T-helper 1 cell treated with Interleukin-12 subunit alpha and Interleukin-12 subunit beta and Interleukin-4 antibody, amounts not matched to agents 30 ng/mL and 1 ng/mL, for 36 hours (primary cell): ENCODE measurements around the gene RAI1. TPM values are rescaled to one million over a fixed set of nuclear protein-coding genes. Genes with fewer than 3 reads are reported as not detected.

Experiments used
- intact Hi-C: fragments of 100-400 bp; cut with micrococcal nuclease; formaldehyde crosslinking; loops from one replicate; pipeline ENCODE4 v1.15.1; 2024
- total RNA-seq: library from RNA; stranded (reverse); gene quantifications from 2 replicates; pipeline ENCODE4 v1.2.3, GENCODE V29; 2022

Gene RAI1
- total RNA-seq, 1 donor from 2014 or later = 24.4 TPM

DNA sequence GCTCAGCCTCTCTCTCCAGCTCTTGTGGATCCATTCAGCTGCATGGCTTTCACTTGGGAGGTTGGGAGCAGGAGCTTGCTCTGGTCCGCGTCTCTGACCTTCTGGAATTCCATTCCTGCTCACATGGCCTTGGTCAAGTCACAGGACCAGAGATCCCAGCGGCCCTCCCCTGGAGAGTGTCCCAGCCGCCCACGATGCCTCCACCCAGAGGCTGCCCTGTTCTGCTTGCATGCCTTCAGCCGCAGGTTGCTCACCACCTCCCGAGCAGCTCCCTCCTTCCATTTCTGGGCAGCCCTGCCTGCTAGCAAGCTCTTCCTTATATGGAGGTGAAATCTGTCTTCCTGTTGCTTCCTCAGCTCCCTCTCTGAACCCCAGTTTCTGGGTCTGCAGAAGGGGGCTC is 32.6 kb downstream of the RAI1 start:
- intact Hi-C loops = no loop called here

DNA sequence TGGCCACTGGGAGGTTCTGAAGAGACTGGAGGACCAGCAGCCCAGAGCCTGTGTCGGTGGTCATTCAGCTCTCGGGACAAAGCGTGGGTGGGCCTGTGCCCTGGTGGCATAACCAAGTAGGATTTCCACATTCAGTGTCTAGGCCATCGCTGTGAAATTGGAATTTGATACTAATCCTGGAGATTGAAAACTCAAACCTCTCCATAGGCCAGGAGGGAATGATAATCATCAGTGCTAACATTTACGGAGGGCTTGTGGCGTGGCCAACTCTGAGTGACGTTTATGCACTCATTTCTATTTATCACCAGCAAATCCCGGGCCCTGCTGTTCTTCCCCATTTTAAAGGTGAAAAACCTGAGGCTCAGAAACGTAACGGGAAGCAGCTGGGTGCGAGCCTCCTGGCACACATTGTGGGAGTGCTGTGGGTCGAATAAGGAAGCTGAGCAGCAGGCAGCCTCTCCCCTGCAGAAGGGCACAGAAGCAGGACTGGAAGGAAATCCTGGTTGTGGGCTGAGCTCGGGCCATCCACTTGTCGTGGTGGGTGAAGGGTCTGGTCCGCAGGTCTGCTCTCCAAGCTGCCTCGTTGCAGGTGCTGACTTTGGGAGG is 33.1 kb downstream of the RAI1 start:
- intact Hi-C loops = no loop called here

DNA sequence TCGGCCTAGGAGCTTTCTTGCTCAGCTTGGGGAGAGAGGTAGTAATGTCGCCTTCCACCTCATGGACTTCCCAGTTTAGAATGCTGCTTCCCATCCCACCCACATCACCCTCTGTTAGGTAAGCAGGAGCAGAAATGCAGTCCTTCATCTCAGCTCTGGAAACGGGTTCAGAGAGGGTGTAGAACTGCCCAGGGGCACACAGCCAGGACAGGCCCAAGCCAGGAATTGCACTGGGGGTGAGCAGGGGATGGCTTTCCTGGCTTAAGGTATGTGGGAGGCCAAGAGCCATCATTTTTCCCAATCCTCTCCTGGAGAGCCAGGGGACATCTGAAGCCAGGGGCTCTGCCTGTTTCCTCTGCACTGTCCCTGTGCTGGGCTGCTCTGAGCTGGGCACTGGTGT is 33.6 kb downstream of the RAI1 start:
- intact Hi-C loops = no loop called here

DNA sequence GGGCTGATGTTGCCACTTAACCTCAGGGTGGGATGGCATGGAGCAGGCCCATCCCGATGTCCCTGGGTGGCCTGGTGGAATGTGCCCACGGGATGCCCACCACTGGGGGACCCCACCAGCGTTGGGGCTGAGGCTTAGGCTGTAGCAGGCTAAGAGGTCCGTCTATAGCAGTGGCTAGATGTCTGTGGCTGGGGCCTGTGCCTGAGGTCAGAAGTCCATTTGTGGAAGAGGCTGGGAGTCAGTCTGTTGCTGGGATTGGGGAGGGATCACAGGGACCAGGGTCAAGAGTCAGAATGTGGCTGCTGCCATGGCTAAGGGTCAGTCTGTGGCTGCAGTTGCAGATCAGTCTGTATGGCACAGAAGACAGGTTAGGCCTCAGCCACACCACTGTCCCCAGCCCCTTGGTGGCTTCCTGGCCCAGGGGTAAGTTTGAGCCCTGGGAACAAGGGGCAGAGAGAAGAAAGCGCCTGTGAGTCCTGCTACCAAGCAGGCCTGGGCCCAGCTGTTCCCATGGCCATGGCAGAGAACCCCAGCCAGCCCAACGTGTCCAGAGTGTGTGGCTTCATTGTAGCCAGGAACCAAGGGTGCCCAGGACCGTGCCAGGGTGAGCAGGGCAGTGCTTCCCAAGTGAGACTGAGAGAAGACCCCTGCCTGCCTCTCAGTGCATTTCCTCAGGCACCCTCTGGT is 35.7 kb downstream of the RAI1 start:
- intact Hi-C loops = no loop called here

DNA sequence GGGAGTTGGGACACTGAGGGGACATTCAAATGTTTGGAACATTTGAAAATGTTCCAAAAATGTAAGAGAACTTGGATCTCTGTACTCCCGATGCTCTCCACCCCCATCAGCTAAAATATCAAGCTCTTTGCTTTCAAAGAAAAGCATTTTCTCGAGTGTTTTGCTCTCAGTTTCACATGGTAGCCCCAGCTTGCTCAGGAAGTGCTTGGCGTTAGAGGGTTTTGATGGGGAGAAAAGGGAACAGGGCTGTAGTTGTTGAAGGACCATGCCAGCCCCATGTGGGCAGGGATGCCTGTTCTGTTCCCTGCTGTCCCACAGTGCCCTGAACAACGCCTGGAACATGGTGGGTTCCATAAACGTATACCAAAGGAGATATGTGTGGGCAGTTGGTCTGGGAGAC is 37.0 kb downstream of the RAI1 start:
- intact Hi-C loops = no loop called here

DNA sequence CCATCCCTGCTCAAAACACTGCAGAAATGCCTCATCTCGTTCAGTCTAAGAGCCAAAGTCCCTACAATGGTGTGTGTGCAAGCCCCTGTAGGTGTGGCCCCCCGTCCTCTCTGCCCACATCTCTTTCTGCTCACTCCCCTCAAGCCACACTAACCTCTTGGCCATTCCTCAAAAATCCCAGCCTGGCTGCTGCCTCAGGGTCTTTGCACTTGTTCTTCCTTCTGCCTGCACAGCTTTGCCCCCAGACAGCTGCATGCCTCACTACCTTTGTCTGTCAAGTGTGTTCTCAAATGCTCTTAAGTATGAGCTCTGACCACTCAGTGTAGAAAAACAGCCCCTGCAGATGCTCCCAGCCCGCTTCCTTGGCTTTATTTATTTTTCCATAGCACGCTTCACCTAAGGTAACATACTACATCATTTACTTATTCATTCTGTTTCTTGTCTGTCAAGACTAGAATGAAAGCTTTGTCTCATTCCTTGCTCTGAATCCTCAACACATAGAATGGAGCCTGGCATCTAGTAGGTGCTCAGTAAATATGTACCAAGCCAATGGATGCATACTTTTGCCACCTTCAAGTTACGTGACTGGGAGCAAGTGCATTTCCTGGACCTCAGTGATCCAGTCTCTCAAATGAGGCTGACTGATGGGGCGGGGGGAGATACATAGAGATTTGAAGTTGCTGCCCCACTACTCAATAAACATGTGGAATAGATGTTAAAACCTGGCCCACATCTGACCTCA is 38.1 kb downstream of the RAI1 start:
- intact Hi-C loops = no loop called here

DNA sequence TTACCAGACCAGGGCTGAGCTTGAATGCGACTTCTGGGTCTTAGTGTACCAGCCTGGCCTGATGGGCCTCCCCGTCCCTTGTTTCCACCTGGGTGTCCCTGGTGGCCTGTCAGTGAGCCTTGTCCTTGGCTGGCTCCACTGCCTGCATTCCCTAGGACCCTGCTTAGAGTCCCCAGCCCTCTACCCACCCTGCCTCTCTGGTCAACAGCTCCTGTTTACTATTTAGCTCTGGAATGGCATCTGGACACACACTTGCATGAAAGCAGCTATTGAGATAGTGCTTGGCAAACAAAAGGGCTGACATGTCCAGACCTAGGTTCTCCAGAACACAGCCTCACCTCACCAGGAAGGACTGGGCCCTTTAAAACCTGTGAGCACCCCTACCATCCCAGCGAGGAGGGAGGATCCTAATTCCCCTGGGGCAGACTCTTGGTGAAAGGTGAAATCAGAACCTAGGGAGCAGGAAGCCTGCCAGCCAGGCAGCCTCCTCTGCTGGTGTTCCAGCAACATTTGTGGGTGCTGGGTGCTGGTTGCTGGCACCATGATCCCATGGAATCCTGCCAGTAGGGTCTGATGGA is 38.8 kb downstream of the RAI1 start:
- intact Hi-C loops = no loop called here

DNA sequence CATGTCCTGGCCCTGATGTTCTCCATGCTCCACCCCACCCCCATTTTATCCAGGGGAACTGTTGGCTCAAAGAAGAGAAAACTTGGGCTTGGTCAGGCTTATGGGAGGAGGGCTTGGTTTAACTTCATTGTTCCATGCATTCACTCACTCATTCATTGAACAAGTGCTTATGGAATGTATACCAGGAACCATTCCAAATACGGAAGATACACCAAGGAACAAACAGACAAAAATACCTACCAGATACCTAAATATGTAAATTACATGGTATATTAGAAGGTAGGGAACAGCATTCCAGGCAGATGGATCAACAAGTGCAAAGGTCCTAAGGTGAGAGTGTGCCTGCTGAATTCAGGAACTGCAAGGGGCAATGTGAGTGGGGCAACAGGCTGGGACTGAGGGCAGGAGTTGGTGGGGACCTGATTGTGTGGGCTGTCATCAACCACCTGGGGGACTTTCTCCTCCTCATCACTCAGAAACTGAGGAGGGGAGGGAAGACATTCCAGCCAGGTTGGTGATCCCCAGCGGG is 39.9 kb downstream of the RAI1 start:
- intact Hi-C loops = no loop called here

DNA sequence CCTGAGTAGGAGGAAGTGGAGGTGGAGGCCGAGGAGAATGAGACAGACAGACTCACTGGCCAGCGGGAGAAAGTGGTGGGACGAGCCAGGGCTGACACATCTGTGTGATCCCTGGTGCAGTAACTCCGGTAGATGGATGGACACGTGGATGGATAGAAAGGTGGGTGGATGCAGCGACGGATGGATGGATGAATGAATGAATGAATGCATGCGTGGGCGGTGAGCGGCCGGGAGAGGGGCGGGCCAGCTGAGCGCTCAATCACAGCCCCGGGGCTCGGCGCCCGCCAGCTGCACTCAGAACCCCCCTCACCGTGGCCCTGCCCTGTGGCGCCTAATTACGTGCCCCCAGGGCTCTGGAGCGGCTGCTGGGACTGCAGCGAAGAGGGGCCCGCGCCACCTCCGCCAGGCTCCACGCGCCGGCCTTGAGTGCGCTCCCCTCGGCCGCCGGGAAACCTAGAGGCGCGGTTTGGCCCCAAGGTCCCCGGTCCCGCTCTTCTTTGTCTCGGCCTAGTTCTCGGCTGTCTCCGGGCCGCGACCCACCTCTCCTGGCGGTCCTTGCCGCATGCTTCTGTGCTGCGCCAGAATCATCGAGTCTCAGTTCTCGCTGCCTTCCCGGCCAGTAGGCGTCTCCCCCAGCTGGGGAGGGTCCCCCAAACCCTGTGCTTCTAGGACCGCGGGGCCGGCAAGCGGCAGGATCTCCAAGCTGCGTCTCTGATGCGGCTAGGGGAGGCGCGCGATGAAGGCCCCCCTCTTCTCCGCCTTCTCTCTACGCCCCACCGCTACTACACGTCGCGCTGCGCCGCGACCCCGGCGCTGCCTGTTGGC is 41.0 kb downstream of the RAI1 start:
- intact Hi-C loops = no loop called here

DNA sequence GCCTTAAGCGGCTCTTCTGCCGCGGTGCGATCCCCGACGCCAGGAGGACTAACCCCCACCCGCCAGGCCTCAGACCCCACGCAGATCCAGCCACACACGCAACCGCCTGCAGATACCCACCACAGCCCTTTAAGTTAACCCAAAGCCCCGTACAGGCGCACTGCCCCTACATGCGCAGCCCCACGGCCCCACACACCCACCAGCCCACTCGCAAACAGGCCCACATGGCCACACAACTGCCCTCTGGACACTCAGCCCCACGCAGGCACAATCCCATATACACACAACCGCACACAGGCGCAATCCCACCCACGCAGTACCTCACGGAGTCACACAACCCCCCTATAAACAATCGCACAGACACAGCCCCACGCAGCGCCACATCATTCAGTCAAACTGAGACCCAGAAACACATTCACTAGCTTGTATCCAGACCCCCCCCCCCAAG is 41.7 kb downstream of the RAI1 start:
- intact Hi-C loops = no loop called here

DNA sequence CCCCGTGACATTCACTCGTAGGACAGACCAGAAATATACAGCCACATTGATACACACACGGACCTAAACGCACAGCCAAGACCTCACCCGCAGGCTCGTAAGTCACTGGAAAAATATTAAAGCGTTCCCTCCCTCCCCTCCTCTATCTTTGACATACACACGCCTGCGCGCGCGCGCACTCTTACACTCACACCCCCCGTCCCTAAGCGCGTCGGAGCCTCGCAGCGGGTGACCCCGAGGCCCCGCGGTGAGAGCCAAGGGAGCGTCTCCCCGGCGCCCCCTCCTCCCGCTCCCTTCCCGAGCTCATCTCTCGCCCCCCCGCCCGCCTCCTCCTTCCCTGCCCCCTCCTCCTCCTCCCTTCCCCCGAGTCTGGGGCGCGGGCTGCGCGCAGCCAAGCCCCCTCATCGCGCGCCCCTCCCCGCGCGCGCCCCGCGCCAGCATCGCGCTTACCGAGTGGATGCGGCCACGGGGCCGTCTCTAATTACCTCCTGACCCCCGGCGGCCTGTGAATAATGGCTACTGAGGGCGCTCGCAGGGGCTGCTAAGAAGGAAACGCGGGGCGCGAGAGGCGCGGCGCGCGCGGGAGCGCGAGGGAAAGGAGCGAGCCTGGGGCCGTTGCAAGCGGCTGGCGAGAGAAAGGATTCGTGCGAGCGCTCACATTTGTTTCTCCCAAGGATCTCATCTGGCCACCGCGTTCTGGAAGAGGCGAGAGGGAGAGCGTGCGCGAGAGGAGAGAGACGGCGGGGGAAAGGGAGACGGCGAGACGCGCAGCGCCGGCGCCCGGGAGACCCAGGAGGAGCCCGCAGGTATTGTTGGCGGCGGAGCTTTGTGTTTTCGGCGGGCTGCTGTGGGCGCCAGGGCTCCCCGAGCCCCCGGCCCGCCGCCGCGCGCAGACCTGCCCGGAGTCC is 42.4 kb downstream of the RAI1 start:
- intact Hi-C loops = no loop called here

DNA sequence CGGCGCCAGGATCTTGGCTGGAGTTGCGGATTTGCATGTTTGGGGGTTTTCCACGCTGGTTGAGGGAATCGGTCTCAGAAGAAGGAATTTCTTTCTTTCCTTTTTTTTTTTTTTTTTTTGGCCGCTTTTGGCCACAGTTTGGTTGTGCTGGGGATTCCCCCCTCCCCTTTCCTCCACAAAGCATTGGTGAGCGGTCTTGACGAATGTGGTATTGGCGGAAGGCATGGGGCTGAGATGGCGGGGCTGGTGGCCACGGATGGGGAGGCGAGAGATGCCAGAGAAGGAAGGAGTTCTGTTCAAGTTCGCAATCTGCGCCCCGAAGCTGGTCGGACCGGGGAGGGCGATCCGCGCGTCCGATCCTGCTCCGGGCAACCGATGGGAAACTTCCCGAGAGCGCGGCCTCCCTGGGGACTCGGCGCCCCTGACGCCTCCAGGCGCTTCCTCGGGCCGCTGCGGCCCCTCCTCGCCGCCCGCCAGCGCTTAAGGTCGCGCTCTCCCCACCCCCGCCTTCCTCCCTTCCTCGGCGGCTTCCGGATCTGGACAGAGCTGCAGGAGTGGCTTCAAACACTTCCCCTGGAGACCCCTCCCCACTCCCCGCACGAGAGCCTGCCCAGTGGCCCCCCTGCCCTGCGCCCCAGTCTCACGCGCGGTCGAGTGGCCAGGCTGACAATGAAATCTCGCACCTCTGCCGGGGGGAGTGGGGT is 43.2 kb downstream of the RAI1 start:
- intact Hi-C loops = no loop called here

DNA sequence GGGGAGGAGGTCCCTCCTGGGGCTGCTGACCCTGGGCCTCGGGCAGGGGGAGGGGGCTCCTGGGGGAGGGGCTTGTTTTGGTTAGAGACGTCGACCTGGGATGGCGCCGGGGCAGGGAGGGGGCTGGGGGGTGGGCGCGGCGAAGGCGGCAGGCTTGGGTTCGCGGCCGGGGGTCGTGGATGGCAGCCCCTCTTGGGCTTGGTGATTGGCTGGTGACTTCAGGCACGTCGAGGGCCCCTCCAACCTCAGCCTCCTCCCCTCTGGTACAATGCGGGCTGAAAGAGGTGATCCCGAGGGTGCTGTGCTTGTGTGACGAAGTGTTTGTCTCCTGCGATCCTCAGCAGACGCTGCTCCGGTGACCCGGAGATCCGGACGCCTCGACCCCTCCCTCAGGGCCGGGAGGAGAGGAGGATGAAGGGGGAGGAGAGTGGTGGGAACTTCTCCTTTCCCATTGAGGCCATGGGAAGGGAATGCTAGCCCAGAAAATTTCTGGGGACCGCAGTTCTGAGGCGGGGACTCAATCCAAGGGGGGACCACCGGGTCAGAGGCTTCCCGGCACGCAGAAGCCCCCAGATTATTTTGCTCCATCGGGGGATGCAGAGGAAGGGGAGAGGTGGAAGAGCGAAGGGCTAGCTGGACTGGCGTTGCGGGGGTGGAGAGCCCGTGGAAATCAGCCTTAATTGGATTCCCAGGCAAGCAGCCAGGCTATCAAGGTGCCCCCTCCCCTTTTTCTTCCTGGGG is 43.9 kb downstream of the RAI1 start:
- intact Hi-C loops = no loop called here

DNA sequence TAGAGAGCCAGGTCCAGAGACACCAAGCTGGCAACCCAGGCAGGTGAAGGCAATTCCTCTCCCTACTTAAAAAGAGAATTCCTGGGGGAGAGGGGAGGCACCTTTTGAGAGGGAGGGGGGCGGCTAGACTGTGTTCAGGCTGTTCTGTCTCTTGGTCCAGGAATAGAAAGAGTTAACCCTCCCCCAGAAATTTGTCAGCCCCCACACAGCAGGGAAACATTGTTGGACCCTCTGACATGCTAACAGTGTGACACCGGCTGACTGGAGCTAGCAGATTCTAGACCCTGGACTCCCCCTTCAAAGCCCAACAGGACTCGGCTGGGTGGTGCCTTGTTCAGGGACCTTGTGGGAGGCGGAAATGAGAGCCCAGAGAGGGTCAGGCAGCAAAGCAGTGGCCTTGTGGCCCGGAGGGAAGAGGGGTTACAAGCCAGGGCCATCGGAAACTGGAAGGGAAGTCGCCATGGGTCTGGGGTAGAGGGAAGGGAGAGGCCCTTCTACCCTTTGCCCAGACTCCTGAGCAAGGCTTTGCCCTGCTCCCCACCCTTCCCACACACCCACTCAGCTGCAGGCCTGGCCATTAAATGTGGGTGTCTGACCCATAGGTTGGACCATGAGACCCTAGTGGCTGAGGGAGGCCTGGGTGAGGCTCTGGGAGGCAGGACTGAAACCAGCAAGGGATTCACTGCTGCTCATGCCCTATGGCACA is 44.6 kb downstream of the RAI1 start:
- intact Hi-C loops = no loop called here

DNA sequence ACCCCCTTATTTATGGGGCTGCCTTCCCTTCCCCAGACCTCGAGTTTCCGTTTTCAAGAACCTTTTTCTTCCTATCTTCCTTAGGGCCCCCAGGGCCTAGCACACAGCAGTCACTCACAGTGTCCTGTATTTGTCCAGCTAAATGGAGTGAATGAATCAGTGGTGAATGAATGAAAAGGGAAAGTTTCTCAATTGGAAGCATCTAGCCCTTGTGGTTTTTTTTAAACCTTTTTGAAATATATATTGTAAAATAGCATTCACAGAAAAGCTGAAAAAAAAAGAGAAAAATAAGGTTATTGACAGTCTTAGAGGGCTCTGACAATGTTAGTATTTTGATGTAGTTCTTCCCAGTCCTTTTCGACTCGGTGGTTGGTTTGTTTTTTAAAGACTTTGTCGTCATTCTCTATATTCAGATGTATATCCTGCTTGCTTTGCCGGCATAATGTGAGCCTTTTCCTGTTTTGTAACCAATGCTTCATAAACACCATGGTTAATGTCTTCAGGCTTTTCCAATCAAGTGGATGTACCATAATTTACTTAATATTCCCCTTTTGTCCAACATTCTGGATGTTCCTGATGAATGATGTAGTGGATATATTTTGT is 45.3 kb downstream of the RAI1 start:
- intact Hi-C loops = no loop called here

DNA sequence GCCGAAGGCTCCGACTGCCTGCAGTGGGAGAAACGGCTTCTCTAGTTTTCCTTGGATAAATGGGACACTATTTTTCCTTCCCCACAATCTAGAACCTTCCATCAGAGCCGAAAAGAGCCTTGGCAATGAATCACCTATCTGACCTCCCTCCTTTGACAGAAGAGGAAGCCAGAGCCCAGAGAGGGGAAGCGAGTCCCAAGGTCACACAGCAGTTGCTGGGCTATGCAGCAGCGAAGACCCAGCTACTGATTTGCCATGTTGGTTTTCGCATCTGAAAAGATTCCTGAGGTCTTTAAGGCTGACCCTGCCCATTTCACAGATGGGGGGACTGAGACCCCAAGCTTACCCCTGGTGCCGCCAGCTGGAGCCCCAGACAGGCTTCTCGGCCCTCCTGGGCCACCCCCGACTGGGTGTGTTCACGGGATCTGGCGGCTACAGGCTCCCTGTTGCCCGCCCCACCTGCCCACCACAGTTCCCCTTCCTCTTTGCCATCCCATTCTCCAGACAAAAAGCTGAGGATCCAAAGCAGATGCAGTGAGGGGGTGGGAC is 45.9 kb downstream of the RAI1 start:
- intact Hi-C loops = no loop called here

DNA sequence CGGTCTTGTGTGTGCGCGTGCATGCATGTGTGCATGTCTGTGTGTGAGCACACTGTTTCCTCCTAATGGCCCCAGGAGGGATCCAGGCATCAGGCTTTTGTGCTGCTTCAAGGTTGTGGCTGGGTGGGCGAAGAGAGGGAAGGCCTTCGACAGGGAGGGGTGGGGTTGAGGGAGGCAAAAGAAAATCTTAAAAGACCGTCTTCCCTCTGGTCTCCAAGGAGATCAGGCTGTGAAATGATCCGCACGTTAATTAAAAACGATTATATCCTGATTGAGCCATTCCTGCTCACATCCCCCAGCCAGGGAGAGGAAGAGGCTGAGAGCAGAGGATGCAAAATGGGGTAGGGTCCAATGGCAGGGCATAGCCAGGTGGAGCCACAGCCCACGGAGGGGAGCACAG is 46.9 kb downstream of the RAI1 start:
- intact Hi-C loops = loop anchor here (2.0 kb wide), 2 partner anchors 25 to 55 kb away; no protein-coding TSS in a partner anchor
